NCI-H345 treated with DMSO at 0.1 percent for 48 hours (cell line): ENCODE results near the gene MC3R.

Source experiments
- DNase-seq: peaks from one replicate; lab custom pipeline; 2025; ENCODE audit not compliant: unreplicated experiment; lab: John Stamatoyannopoulos, UW

Gene MC3R

DNA sequence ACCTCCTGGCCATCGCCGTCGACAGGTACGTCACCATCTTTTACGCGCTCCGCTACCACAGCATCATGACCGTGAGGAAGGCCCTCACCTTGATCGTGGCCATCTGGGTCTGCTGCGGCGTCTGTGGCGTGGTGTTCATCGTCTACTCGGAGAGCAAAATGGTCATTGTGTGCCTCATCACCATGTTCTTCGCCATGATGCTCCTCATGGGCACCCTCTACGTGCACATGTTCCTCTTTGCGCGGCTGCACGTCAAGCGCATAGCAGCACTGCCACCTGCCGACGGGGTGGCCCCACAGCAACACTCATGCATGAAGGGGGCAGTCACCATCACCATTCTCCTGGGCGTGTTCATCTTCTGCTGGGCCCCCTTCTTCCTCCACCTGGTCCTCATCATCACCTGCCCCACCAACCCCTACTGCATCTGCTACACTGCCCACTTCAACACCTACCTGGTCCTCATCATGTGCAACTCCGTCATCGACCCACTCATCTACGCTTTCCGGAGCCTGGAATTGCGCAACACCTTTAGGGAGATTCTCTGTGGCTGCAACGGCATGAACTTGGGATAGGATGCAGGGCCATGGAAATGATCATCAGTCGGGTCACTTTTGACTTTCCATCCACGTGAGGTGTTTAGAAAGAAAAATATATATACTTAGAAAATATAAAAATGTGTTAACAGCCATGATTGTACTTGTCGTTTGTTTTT, 868 bp downstream of the MC3R start:
- no peak for DNase-seq

GRCh38 chr20:56249956-56250355, 1.4 kb downstream of the MC3R start:
- no peak for DNase-seq

DNA sequence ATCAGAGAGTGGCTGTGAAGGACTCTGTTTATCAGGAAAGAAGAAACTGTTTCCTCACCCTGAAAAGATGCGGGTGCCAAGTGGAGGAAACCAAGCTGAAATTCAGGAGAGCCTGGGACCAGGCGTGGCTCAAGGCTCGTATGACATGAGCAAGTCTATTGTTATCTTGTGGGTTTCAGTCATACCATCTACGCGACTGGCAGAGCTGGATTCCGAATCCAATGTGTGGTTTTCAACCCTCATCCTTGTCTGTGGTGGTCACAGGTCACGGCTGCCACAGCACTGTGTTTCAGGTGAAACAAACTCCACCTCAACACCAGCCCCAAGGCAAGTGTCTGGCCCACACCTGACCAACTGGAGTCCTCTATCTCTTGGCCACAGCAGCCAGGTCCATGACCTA, 9.1 kb downstream of the MC3R start:
- DNase-seq, result no peak

DNA sequence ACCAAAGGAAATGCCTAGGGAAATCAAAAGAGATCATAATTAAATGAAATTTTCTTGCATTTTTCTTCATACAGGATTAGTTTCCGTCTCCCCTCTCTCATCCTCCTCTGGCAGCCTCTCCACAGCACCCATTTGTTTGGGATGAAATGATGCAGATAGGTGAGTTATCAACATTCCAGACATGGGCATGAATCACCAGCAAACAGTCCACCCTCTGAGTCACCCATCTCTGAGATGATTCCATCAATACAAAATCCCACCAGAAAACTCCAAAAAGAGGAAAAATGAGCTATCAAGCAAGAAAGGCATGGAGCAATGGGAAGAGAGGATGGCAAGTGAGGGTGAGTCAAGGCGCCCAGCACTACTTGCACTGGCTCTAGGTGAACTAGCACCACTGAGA, 11.4 kb downstream of the MC3R start:
- DNase-seq, result no peak

GRCh38 chr20:56268536-56268935, 20.0 kb downstream of the MC3R start:
- no peak for DNase-seq

GRCh38 chr20:56271974-56272373, 23.4 kb downstream of the MC3R start:
- no peak for DNase-seq

- no peak for DNase-seq
Observed at GRCh38 chr20:56273491-56273890, 25.0 kb downstream of the MC3R start.

DNA sequence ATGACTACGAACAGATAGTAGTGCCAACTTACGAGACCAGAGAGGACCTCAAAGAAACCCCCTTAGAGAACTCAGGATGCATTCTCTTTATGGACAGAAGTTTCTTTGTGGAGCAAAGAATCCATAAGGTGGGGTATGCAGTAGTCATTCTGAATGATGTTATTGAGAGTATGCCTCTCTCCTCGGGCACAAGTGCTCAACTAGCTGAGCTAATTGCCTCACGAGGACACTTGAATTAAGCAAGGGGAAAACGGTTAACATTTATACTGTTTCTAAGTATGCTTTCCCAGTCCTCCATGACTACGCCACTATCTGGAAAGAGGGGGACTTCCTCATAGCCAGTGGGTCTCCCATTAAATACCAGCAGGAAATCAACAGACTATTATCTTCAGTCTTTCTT, 25.6 kb downstream of the MC3R start:
- no peak for DNase-seq

GRCh38 chr20:56278196-56278595, 29.7 kb downstream of the MC3R start:
- no peak for DNase-seq

- DNase-seq, result no peak
Observed at GRCh38 chr20:56285496-56285895, 37.0 kb downstream of the MC3R start.

DNA sequence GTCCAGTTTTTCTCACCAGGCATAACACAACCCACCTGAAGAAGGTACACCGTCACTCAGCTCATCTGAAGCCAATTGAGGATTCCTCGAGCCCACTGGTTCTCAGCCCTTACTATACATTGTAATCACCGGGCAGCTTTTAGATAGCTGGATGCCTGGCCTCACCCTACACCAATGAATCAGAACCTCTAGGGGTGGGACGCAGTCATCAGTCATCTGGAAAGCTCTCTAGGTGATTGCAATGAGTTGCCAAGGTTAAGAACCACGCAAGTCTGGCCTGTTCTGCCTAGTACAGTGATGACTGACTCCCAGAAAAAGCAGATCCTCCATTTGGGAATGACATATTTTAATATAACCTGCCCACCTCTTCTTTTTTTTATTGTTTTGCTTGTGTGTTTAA, 41.1 kb downstream of the MC3R start:
- DNase-seq, result no peak

DNA sequence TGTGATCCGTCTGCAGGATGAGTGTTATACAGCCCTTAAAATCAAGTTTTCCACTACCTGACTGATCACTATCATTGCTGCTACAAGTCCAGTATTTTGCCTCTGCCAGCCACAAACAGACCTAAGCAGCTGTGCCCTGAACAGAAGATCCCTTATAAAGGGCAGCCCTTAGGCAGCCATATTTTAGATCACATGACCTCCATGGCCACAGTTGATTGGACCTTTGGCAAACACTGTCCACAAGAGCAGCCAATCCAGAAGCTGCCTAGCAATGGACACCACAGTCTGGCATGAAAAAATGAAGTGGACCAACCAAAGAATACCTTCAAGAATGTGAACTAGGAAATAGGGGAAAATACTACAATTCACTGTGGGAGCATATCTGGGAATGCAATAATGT, 50.8 kb downstream of the MC3R start:
- DNase-seq, result no peak
